Measurements from ENCODE around the gene RPS29.
"Not testable (repeated sequence)": the region's sequence is repeated elsewhere in the genome, so short reads cannot be mapped to it uniquely, and the experiment has no call there.

Gene RPS29

GRCh38 chr14:49593016-49593415 lies 6.8 kb upstream of the RPS29 start:
- no peaks in the 10 kb centered on the region for H3K9me3 ChIP-seq (ENCODE audit: control insufficient read depth in 1 of 2, low read length in 2 of 2)
- no peaks in the 10 kb centered on the region for H3K36me3 ChIP-seq (ENCODE audit: control insufficient read depth in 1 of 2, insufficient read depth in 2 of 2, low read length in 2 of 2)
- H3K27me3 ChIP-seq (ENCODE audit: low read depth, low read length) = no peaks in the 10 kb centered on the region
- H3K4me3 ChIP-seq (ENCODE audit: low read depth in 1 of 2, low read length in 2 of 2) = no peak overlapping the region
- peaks cover 0 to 5% of the 10 kb centered on the region in 2 donors for H3K4me1 ChIP-seq (ENCODE audit: control insufficient read depth in 1 of 2, insufficient read depth in 2 of 2, low read length in 2 of 2)
- H3K27ac ChIP-seq (ENCODE audit: low read length) = no peak overlapping the region

- Histone ChIP-seq H3K36me3 (ENCODE audit: control insufficient read depth in 1 of 2, insufficient read depth in 2 of 2, low read length in 2 of 2) (peaks cover 0 to 2% of the 10 kb centered on the region in 2 donors), H3K4me3 (ENCODE audit: low read depth in 1 of 2, low read length in 2 of 2) (no peak overlapping the region), H3K9me3 (ENCODE audit: control insufficient read depth in 1 of 2, low read length in 2 of 2) (no peaks in the 10 kb centered on the region), H3K27me3 (ENCODE audit: low read depth, low read length) (no peaks in the 10 kb centered on the region), H3K27ac (ENCODE audit: low read length) (no peak overlapping the region), H3K4me1 (ENCODE audit: control insufficient read depth in 1 of 2, insufficient read depth in 2 of 2, low read length in 2 of 2) (peaks cover 0 to 11% of the 10 kb centered on the region in 2 donors)
Measured at GRCh38 chr14:49589387-49589786, 3.2 kb upstream of the RPS29 start.

DNA sequence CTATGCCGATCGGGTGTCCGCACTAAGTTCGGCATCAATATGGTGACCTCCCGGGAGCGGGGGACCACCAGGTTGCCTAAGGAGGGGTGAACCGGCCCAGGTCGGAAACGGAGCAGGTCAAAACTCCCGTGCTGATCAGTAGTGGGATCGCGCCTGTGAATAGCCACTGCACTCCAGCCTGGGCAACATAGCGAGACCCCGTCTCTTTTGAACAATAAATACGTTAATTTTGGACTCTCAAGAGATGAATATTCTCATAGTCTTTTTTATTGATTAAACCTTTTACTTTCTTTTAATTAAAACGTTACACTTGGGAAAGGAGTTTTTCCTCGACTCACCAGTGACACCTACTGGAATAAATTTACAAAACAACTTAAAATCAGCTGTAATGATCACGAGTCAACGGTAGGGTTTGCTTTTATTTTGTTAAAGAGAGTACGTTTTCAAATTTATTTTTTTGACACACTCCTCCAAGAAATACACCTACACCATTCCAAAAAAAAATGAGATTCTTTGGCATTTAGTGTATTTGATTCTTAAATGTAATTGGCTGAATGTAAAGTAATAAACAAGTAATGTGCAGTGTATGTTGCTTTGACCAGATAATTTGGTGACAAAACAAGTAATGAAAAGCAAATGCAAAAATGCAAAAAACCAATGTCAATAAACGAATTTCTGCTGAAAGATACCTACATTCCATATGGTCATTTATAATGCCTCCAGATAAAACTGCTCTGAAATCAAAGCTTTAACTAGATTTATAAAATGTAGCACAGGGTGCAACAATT lies 687 bp upstream of the RPS29 start:
- H3K27me3 ChIP-seq (ENCODE audit: low read depth, low read length) = no peaks in the 10 kb centered on the region
- H3K27ac ChIP-seq (ENCODE audit: low read length) = peak overlapping the region; percentile 98
- no peaks in the 10 kb centered on the region for H3K9me3 ChIP-seq (ENCODE audit: control insufficient read depth in 1 of 2, low read length in 2 of 2)
- peak overlapping the region; percentile 76 to 98 for H3K4me3 ChIP-seq (ENCODE audit: low read depth in 1 of 2, low read length in 2 of 2)
- peaks cover 0 to 20% of the 10 kb centered on the region in 2 donors for H3K4me1 ChIP-seq (ENCODE audit: control insufficient read depth in 1 of 2, insufficient read depth in 2 of 2, low read length in 2 of 2)
- peaks cover 14 to 23% of the 10 kb centered on the region in 2 donors for H3K36me3 ChIP-seq (ENCODE audit: control insufficient read depth in 1 of 2, insufficient read depth in 2 of 2, low read length in 2 of 2)

DNA sequence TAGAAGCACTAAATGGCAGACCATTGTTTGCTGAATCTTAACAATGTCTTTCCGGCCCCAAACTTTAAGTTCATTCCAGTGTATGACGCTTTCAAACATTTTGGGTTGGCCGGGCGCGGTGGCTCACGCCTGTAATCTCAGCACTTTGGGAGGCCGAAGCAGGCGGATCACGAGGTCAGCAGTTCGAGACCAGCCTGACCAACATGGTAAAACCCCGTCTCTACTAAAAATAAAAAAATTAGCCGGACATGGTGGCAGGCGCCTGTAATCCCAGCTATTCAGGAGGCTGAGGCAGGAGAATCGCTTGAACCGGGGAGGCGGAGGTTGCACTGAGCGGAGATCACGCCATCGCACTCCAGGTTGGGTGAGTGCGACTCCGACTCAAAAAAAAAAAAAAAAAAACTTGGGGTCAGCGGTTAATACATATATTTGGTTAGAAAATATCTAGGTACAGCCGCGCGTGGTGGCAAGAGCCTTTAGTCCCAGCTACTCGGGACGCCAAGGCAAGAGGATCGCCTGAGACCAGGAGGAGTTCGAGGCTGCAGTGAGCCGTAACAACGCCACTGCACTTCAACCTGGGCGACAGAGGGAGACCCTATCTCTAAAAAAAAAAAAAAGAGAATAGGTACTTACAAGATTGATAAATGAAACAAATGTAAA lies 1.1 kb downstream of the RPS29 start:
- peak overlapping the region; percentile 76 to 98 for H3K4me3 ChIP-seq (ENCODE audit: low read depth in 1 of 2, low read length in 2 of 2)
- H3K27ac ChIP-seq (ENCODE audit: low read length) = peak overlapping the region; percentile 98
- H3K36me3 ChIP-seq (ENCODE audit: control insufficient read depth in 1 of 2, insufficient read depth in 2 of 2, low read length in 2 of 2) = peaks cover 14 to 23% of the 10 kb centered on the region in 2 donors
- peaks cover 0 to 20% of the 10 kb centered on the region in 2 donors for H3K4me1 ChIP-seq (ENCODE audit: control insufficient read depth in 1 of 2, insufficient read depth in 2 of 2, low read length in 2 of 2)
- not testable (repeated sequence) for H3K27me3 ChIP-seq (ENCODE audit: low read depth, low read length); H3K9me3 ChIP-seq (ENCODE audit: control insufficient read depth in 1 of 2, low read length in 2 of 2)

DNA sequence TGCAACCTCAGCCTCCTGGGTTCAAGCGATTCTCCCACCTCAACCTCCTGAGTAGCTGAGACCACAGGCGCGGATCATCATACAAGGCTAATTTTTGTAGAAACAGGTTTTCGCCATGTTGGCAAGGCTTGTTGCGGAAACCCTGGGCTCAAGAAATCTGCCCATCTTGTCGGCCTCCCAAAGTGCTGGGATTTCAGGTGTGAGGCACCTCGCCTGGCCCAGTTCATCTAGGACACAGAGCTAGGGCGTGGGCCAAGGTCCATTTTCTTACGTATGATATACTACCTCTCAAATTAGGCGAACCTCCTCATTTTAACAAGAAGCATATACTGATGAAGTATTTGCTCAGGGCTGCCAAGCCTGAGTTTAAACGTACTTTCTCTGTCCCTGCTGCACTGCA lies 2.1 kb downstream of the RPS29 start:
- Histone ChIP-seq H3K36me3 (ENCODE audit: control insufficient read depth in 1 of 2, insufficient read depth in 2 of 2, low read length in 2 of 2) (peaks cover 14 to 23% of the 10 kb centered on the region in 2 donors), H3K27me3 (ENCODE audit: low read depth, low read length) (no peaks in the 10 kb centered on the region), H3K4me1 (ENCODE audit: control insufficient read depth in 1 of 2, insufficient read depth in 2 of 2, low read length in 2 of 2) (peaks cover 0 to 20% of the 10 kb centered on the region in 2 donors), H3K4me3 (ENCODE audit: low read depth in 1 of 2, low read length in 2 of 2) (peak overlapping the region; percentile 76 to 98), H3K27ac (ENCODE audit: low read length) (no peak overlapping the region), H3K9me3 (ENCODE audit: control insufficient read depth in 1 of 2, low read length in 2 of 2) (no peaks in the 10 kb centered on the region)

- H3K27me3 ChIP-seq (ENCODE audit: low read depth, low read length) = no peaks in the 10 kb centered on the region
- H3K4me1 ChIP-seq (ENCODE audit: control insufficient read depth in 1 of 2, insufficient read depth in 2 of 2, low read length in 2 of 2) = peaks cover 0 to 20% of the 10 kb centered on the region in 2 donors
- no peaks in the 10 kb centered on the region for H3K9me3 ChIP-seq (ENCODE audit: control insufficient read depth in 1 of 2, low read length in 2 of 2)
- peaks cover 14 to 23% of the 10 kb centered on the region in 2 donors for H3K36me3 ChIP-seq (ENCODE audit: control insufficient read depth in 1 of 2, insufficient read depth in 2 of 2, low read length in 2 of 2)
- H3K27ac ChIP-seq (ENCODE audit: low read length) = no peak overlapping the region
- H3K4me3 ChIP-seq (ENCODE audit: low read depth in 1 of 2, low read length in 2 of 2) = peak overlapping the region in 1 of 2 donors; percentile 98
Measured at GRCh38 chr14:49583629-49584028, 2.6 kb downstream of the RPS29 start.

DNA sequence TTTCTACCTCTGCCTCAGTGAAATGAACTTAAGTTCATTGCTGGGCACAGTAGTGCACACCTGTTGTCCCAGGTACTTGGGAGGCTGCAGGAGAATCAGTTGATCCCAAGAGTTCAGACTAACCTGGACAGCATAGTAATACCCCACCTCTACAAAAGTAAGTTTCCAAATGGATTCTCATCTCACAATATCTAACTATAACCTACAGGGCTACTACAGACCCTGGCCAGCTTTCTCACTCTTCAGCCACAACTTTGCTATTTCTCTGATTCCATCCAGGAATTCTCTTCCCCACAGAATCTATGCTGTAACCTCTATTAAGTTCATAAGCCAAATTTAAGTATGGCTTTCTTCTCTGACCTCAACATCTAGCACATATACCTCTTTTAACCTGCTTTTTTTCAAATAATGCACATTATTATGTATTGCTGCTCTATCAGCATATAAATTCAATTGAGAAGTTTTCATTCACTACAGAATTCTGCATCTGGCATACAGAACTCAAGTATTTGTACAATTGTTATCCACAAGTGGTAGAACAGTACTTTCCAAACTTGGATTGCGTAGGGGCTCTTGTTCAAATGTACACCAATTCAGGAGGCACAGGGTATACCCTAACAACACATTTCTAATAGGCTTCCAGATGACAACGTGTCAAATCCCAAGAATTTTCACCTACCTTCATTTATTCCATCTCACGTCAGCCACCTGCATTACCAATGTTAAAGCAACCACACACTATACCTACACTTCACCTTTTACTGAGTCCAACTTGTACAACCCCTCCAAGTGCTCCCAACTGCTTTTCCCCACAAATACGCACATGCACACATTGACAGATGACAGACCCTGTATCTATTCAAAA lies 3.8 kb downstream of the RPS29 start:
- no peak overlapping the region for H3K27ac ChIP-seq (ENCODE audit: low read length)
- peaks cover 19 to 29% of the 10 kb centered on the region in 2 donors for H3K36me3 ChIP-seq (ENCODE audit: control insufficient read depth in 1 of 2, insufficient read depth in 2 of 2, low read length in 2 of 2)
- peaks cover 0 to 20% of the 10 kb centered on the region in 2 donors for H3K4me1 ChIP-seq (ENCODE audit: control insufficient read depth in 1 of 2, insufficient read depth in 2 of 2, low read length in 2 of 2)
- no peaks in the 10 kb centered on the region for H3K9me3 ChIP-seq (ENCODE audit: control insufficient read depth in 1 of 2, low read length in 2 of 2)
- H3K27me3 ChIP-seq (ENCODE audit: low read depth, low read length) = no peaks in the 10 kb centered on the region
- H3K4me3 ChIP-seq (ENCODE audit: low read depth in 1 of 2, low read length in 2 of 2) = no peak overlapping the region

DNA sequence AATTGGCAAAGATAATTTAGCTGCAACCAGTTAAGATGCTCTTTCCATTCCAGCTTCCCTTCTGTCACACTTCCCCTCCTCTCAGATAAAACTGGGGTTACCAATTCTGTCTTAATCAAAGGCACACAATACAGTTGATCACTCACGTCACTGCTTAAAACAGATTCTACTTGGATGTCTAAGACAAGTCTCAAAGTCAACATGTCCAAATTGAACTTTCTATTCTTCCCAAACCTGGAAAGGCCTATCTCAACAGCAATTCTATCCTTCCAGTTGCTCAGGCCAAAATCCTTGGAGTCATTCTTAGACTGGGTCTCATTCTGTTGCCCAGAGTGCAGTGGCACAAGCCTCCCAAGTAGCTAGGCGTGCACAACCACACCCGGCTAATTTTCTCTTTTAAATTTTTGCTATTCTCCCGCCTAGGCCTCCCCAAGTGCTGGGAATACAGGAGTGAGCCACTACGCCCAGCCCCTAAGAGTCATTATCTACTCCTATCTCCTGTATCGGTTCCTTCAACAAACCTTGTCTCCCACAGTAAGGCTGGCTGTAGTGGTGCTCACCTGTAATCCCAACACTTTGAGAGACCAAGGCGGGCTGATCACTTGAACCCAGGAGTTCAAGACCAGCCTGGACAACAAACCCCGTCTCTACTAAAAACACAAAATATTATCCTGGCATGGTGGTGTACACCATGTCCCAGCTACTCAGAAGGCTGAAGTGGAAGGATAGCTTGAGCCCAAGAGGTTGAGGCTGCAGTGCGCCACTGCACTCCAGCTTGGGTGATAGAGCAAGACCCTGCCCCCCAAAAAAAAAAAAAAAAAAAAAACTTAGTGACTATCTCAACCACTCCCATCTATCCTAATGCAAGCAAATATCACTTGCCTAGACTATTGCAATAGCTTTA lies 4.7 kb downstream of the RPS29 start:
- no peaks in the 10 kb centered on the region for H3K27me3 ChIP-seq (ENCODE audit: low read depth, low read length)
- H3K27ac ChIP-seq (ENCODE audit: low read length) = no peak overlapping the region

DNA sequence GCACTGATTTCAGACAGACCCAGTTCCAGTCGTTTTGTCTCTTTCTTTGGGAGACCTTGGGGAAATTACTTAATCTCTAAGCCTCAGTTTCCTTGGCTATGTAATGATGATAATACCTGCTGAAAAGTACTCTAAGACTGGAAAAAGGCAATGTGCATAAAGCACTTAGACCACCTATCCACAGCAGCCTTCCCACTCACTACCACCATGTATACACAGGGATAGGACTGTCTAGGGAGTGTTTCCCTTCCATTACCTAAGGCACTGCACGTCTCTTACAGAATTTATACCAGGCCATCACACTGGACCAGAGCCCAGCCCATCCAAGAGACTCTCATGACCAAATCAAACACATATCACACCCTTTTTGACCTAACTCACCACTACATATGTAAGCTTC lies 6.3 kb downstream of the RPS29 start:
- Histone ChIP-seq H3K9me3 (ENCODE audit: control insufficient read depth in 1 of 2, low read length in 2 of 2) (no peaks in the 10 kb centered on the region), H3K27me3 (ENCODE audit: low read depth, low read length) (no peaks in the 10 kb centered on the region), H3K27ac (ENCODE audit: low read length) (no peak overlapping the region), H3K4me3 (ENCODE audit: low read depth in 1 of 2, low read length in 2 of 2) (no peak overlapping the region), H3K36me3 (ENCODE audit: control insufficient read depth in 1 of 2, insufficient read depth in 2 of 2, low read length in 2 of 2) (peaks cover 31 to 33% of the 10 kb centered on the region in 2 donors), H3K4me1 (ENCODE audit: control insufficient read depth in 1 of 2, insufficient read depth in 2 of 2, low read length in 2 of 2) (peaks cover 0 to 14% of the 10 kb centered on the region in 2 donors)

More for the DNA sequence above, 4.7 kb downstream of the RPS29 start:
- Histone ChIP-seq H3K4me1 (ENCODE audit: control insufficient read depth in 1 of 2, insufficient read depth in 2 of 2, low read length in 2 of 2) (peaks cover 0 to 20% of the 10 kb centered on the region in 2 donors), H3K9me3 (ENCODE audit: control insufficient read depth in 1 of 2, low read length in 2 of 2) (no peaks in the 10 kb centered on the region), H3K4me3 (ENCODE audit: low read depth in 1 of 2, low read length in 2 of 2) (no peak overlapping the region), H3K36me3 (ENCODE audit: control insufficient read depth in 1 of 2, insufficient read depth in 2 of 2, low read length in 2 of 2) (peaks cover 26 to 31% of the 10 kb centered on the region in 2 donors)

DNA sequence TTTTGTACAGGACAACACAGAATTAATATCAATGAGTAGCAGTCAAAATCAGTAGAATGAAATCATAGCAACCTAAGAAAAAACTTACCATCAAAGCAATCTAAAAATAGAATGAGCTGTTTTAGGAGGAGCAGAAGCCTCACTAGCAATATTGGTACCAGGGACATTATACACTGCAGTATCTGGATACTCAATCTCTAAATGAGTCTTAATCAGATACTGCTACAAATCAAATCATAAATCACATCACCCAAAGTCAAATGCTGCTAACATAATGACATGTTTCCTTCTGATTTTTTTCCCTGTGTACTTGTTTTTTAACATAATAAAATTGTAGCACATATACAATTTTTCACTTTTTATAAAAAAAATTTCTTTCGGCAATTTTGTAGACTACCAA lies 8.0 kb downstream of the RPS29 start:
- Histone ChIP-seq H3K4me1 (ENCODE audit: control insufficient read depth in 1 of 2, insufficient read depth in 2 of 2, low read length in 2 of 2) (no peaks in the 10 kb centered on the region), H3K9me3 (ENCODE audit: control insufficient read depth in 1 of 2, low read length in 2 of 2) (no peaks in the 10 kb centered on the region), H3K36me3 (ENCODE audit: control insufficient read depth in 1 of 2, insufficient read depth in 2 of 2, low read length in 2 of 2) (peaks cover 21 to 28% of the 10 kb centered on the region in 2 donors)

More for the DNA sequence above, 8.0 kb downstream of the RPS29 start:
- H3K27me3 ChIP-seq (ENCODE audit: low read depth, low read length) = no peaks in the 10 kb centered on the region
- H3K27ac ChIP-seq (ENCODE audit: low read length) = no peak overlapping the region
- no peak overlapping the region for H3K4me3 ChIP-seq (ENCODE audit: low read depth in 1 of 2, low read length in 2 of 2)

Data from muscle layer of duodenum (tissue), 2 donors.